HPDE6-E6E7 (cell line): Measurements from ENCODE around the gene PROCR.
A peak's percentile ranks its signal among the peaks of the same experiment; 100 is the strongest.
"Not testable (repeated sequence)": the region's sequence is repeated elsewhere in the genome, so short reads cannot be mapped to it uniquely, and the experiment has no call there.

Experiments used
- DNase-seq: peaks from one replicate; pipeline ENCODE4 v3.0.0; 2011; ENCODE audit warnings: missing footprints; ENCODE audit errors: extremely low spot score

The PROCR gene

GRCh38 chr20:35171753-35172433 lies at the start of gene PROCR:
PROCR (plus strand) TSS chr20:35172072; CDS start chr20:35172155, 83 bp downstream.
- peak; percentile 100 for DNase-seq

GRCh38 chr20:35122756-35123405 lies 49.0 kb upstream of the PROCR start:
- no peak for DNase-seq

GRCh38 chr20:35125753-35126152 lies 46.1 kb upstream of the PROCR start:
- no peak for DNase-seq

- no peak for DNase-seq
These were observed 42.2 kb upstream of the PROCR start for GRCh38 chr20:35129647-35130069.

- DNase-seq, result no peak
These were observed 39.9 kb upstream of the PROCR start for GRCh38 chr20:35131934-35132333.

- DNase-seq, result no peak
These were observed 38.8 kb upstream of the PROCR start for GRCh38 chr20:35133031-35133430.

- DNase-seq, result no peak
These were observed 38.1 kb upstream of the PROCR start for GRCh38 chr20:35133735-35134134.

- no peak for DNase-seq
These were observed 37.4 kb upstream of the PROCR start for GRCh38 chr20:35134472-35134871.

GRCh38 chr20:35134880-35135279 lies 37.0 kb upstream of the PROCR start:
- no peak for DNase-seq

GRCh38 chr20:35135867-35136586 lies 35.8 kb upstream of the PROCR start:
- no peak for DNase-seq

- no peak for DNase-seq
These were observed 27.2 kb upstream of the PROCR start for GRCh38 chr20:35144694-35145093.

GRCh38 chr20:35145141-35145564 lies 26.7 kb upstream of the PROCR start:
- DNase-seq, result peak; percentile 85

- DNase-seq, result peak; percentile 67
These were observed 25.5 kb upstream of the PROCR start for GRCh38 chr20:35146299-35146919.

- peak; percentile 100 for DNase-seq
These were observed 24.8 kb upstream of the PROCR start, which contains the start of gene EDEM2 for GRCh38 chr20:35146920-35147574. EDEM2 (minus strand) TSS chr20:35147336; CDS start chr20:35147258, 78 bp downstream.

- not testable (repeated sequence) for DNase-seq
These were observed 24.2 kb upstream of the PROCR start for GRCh38 chr20:35147575-35148071.

GRCh38 chr20:35150846-35151579 lies 20.9 kb upstream of the PROCR start:
- DNase-seq, result no peak

- no peak for DNase-seq
These were observed 20.1 kb upstream of the PROCR start for GRCh38 chr20:35151736-35152135.

GRCh38 chr20:35155936-35156335 lies 15.9 kb upstream of the PROCR start:
- DNase-seq, result no peak

- DNase-seq, result no peak
These were observed 14.9 kb upstream of the PROCR start for GRCh38 chr20:35156978-35157377.

- DNase-seq, result not testable (repeated sequence)
These were observed 11.5 kb upstream of the PROCR start for GRCh38 chr20:35160341-35160740.

- not testable (repeated sequence) for DNase-seq
These were observed 7.3 kb upstream of the PROCR start for GRCh38 chr20:35164531-35164930.
